ENCODE data around the gene RYR2.
A peak's percentile ranks its signal among the peaks of the same experiment; 100 is the strongest.

RYR2 gene

GRCh38 chr1:237670302-237670701, 628.3 kb downstream of the RYR2 start:
- no peak for DNase-seq (ENCODE audit: low read depth)
- TF ChIP-seq CTCF (IDR thresholded peaks at IDR 0.05; ENCODE audit: control insufficient read depth, extremely low read depth, insufficient read depth), result no peak
- H3K4me3 ChIP-seq (ENCODE audit: low read depth, low read length), result no peak overlapping the region

GRCh38 chr1:237671262-237671661, 629.3 kb downstream of the RYR2 start:
- DNase-seq (ENCODE audit: low read depth), result no peak
- TF ChIP-seq CTCF (IDR thresholded peaks at IDR 0.05; ENCODE audit: control insufficient read depth, extremely low read depth, insufficient read depth), result no peak
- H3K4me3 ChIP-seq (ENCODE audit: low read depth, low read length), result no peak overlapping the region

- H3K4me3 ChIP-seq (ENCODE audit: low read depth, low read length), result no peak overlapping the region
- no peak for TF ChIP-seq CTCF (IDR thresholded peaks at IDR 0.05; ENCODE audit: control insufficient read depth, extremely low read depth, insufficient read depth)
- DNase-seq (ENCODE audit: low read depth), result no peak
Measured at GRCh38 chr1:237671935-237672334, 630.0 kb downstream of the RYR2 start.

- TF ChIP-seq CTCF (IDR thresholded peaks at IDR 0.05; ENCODE audit: control insufficient read depth, extremely low read depth, insufficient read depth), result peak; percentile 97
- DNase-seq (ENCODE audit: low read depth), result no peak
- H3K4me3 ChIP-seq (ENCODE audit: low read depth, low read length), result no peak overlapping the region
Measured at GRCh38 chr1:237672748-237673147, 630.8 kb downstream of the RYR2 start.

GRCh38 chr1:237673631-237674030, 631.6 kb downstream of the RYR2 start:
- DNase-seq (ENCODE audit: low read depth), result no peak
- H3K4me3 ChIP-seq (ENCODE audit: low read depth, low read length), result no peak overlapping the region
- TF ChIP-seq CTCF (IDR thresholded peaks at IDR 0.05; ENCODE audit: control insufficient read depth, extremely low read depth, insufficient read depth), result no peak

GRCh38 chr1:237677979-237678378, 636.0 kb downstream of the RYR2 start:
- TF ChIP-seq CTCF (IDR thresholded peaks at IDR 0.05; ENCODE audit: control insufficient read depth, extremely low read depth, insufficient read depth), result peak; percentile 64
- H3K4me3 ChIP-seq (ENCODE audit: low read depth, low read length), result no peak overlapping the region
- no peak for DNase-seq (ENCODE audit: low read depth)

- no peak overlapping the region for H3K4me3 ChIP-seq (ENCODE audit: low read depth, low read length)
- TF ChIP-seq CTCF (IDR thresholded peaks at IDR 0.05; ENCODE audit: control insufficient read depth, extremely low read depth, insufficient read depth), result no peak
- DNase-seq (ENCODE audit: low read depth), result no peak
Measured at GRCh38 chr1:237679687-237680086, 637.7 kb downstream of the RYR2 start.
